Prostate gland (tissue), 2 donors: Measurements from ENCODE around the gene PAX2. TPM values are rescaled to one million over a fixed set of nuclear protein-coding genes. Genes with fewer than 3 reads are reported as not detected.

ENCODE experiments used
- DNase-seq: peaks from one replicate; pipeline ENCODE4 v3.0.0-alpha.2; 2019; ENCODE audit warnings: low spot score
- H3K27ac ChIP-seq, 2 donors: fragments of 200-600 bp; sonication (generic); 2 replicates each; pipeline ENCODE4 v1.5.1; 2017 to 2019
- H3K27me3 ChIP-seq: fragments of 200-600 bp; sonication (generic); replicated peaks from 2 replicates; pipeline ENCODE4 v1.5.1; 2019; ENCODE audit not compliant: insufficient read depth
- H3K36me3 ChIP-seq, 2 donors: fragments of 200-600 bp; sonication (generic); 1 replicate in 1 of 2; 2 replicates in 1 of 2; pipeline versions ENCODE4 v1.5.1 to v1.8.1; 2017 to 2019
- H3K4me1 ChIP-seq: fragments of 200-600 bp; sonication (generic); replicated peaks from 2 replicates; pipeline ENCODE4 v1.5.1; 2019
- H3K4me3 ChIP-seq, 2 donors: fragments of 200-600 bp; sonication (generic); 2 replicates each; pipeline ENCODE4 v1.5.1; 2017 to 2019
- H3K9me3 ChIP-seq: fragments of 200-600 bp; sonication (generic); 2 replicates; pipeline ENCODE4 v1.5.1; 2017
- POLR2A ChIP-seq: fragments of 450-650 bp; IDR thresholded peaks from one replicate; pipeline ENCODE4 v1.6.1; 2016; ENCODE audit warnings: antibody characterized with exemption, mild to moderate bottlenecking
- POLR2AphosphoS5 ChIP-seq: sonication (generic); formaldehyde crosslinking; IDR thresholded peaks from one replicate; pipeline ENCODE4 v1.6.1; 2017; ENCODE audit warnings: antibody characterized with exemption
- WGBS: methylation state at CpG from one replicate; pipeline ENCODE4 v1.1.5; 2018; 5-methylcytosine and 5-hydroxymethylcytosine counted together
- intact Hi-C: fragments of 100-400 bp; cut with DNase I; formaldehyde crosslinking; loops from one replicate; pipeline ENCODE4 v1.14.2; 2022
- total RNA-seq, 2 donors: library from RNA; depleted of rRNA; stranded (reverse); fragments of >200 nt; gene quantifications; one replicate each; pipeline ENCODE4 v1.1.0, GENCODE V29; 2016
- TF ChIP-seq, protein P1 (sequence below), 4 experiments: fragments of 200-600 bp in 2 of 4; fragments of 450-650 bp in 2 of 4; sonication (generic) in 2 of 4; IDR thresholded peaks; 1 replicate in 3 of 4; 2 replicates in 1 of 4; pipeline ENCODE4 v1.5.1; 2016 to 2019; ENCODE audit warnings: antibody characterized with exemption in 4 of 4, mild to moderate bottlenecking in 2 of 4, moderate library complexity in 2 of 4

The PAX2 gene
- total RNA-seq, 2 donors from 2014 or later: 0.91 TPM; not detected in 1

DNA sequence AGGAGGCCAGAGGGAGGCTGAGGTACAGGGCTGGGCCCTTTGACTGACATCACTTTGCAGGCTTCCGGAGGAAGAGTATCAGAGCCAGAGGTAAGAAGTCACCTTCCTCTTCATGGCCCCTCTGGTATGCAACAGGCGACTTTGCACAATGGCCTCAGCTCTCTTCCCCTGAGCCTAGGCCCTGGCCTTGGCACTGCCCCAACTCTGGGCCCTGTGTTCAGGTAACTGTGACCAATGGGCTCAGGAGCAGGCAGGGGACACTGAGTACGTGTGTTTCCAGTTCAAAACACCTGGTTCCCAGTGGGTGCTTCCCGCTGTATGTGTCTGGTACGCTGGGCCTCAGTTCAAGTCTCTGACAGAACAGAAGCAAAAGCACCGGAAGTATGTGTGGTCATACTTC, 12.1 kb upstream of the PAX2 start:
- 77% methylated on average over 6 of the region's 6 CpGs for WGBS
- H3K27me3 ChIP-seq: peaks cover 53% of the 10 kb centered on the region

DNA sequence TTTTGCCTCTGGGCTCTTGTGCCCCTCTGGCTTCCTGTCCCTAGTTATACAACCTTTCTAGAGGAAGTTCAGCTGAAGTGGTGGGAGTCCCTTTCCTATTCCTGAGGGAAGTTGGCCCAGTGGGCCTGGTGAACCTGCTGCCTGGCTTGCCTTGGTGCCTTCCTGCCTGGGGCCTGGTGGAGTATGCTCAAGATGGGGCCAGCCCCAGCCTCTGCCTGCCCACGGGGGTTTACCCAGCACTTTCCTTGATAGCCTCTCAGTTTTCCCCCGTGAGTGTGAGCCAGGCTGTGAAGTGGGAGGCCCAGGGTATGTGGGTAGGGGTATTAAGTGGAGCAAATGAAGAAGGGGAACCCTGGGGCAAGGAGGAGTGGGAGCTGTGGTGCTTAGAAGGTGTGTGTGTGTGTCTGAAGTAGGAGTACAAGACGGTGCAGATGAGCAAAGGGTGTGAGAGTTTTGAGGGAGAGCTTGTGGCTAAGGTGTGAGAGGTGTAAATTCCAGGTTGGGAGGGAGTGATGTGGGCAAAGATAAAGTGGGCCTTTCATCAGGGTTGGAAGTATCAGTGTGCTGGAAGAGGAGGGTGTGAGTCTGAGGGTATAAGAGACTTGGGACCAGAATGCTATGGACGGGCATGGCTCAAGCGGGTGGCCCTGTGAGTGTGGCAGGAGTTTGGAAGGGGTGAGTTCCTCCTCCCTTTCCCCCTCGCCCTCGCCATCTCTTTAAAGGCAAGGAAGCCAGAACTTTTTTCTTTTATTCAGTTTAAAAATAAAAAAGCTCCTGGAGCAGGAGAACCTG, 10.9 kb upstream of the PAX2 start:
- H3K4me1 ChIP-seq: peaks cover 17% of the 10 kb centered on the region
- intact Hi-C loops: no loop called here
- H3K4me3 ChIP-seq: no peak overlapping the region
- H3K27ac ChIP-seq: no peak overlapping the region
- TF ChIP-seq, protein P1, sequence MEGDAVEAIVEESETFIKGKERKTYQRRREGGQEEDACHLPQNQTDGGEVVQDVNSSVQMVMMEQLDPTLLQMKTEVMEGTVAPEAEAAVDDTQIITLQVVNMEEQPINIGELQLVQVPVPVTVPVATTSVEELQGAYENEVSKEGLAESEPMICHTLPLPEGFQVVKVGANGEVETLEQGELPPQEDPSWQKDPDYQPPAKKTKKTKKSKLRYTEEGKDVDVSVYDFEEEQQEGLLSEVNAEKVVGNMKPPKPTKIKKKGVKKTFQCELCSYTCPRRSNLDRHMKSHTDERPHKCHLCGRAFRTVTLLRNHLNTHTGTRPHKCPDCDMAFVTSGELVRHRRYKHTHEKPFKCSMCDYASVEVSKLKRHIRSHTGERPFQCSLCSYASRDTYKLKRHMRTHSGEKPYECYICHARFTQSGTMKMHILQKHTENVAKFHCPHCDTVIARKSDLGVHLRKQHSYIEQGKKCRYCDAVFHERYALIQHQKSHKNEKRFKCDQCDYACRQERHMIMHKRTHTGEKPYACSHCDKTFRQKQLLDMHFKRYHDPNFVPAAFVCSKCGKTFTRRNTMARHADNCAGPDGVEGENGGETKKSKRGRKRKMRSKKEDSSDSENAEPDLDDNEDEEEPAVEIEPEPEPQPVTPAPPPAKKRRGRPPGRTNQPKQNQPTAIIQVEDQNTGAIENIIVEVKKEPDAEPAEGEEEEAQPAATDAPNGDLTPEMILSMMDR (IDR thresholded peaks at IDR 0.05): no peak
- TF ChIP-seq POLR2A (no peak), POLR2AphosphoS5 (no peak)
- 78% methylated on average over 7 of the region's 7 CpGs for WGBS
- no peaks in the 10 kb centered on the region for H3K9me3 ChIP-seq
- H3K36me3 ChIP-seq: no peaks in the 10 kb centered on the region
- no peak for DNase-seq
- peaks cover 62% of the 10 kb centered on the region for H3K27me3 ChIP-seq

More for the DNA sequence above, 12.1 kb upstream of the PAX2 start:
- TF ChIP-seq POLR2AphosphoS5 (no peak), POLR2A (no peak)
- TF ChIP-seq, protein P1 (IDR thresholded peaks at IDR 0.05): no peak
- H3K36me3 ChIP-seq: no peaks in the 10 kb centered on the region
- no peak overlapping the region for H3K4me3 ChIP-seq
- no peak overlapping the region for H3K27ac ChIP-seq
- intact Hi-C loops: no loop called here
- peaks cover 13% of the 10 kb centered on the region for H3K4me1 ChIP-seq
- no peak for DNase-seq
- H3K9me3 ChIP-seq: no peaks in the 10 kb centered on the region

DNA sequence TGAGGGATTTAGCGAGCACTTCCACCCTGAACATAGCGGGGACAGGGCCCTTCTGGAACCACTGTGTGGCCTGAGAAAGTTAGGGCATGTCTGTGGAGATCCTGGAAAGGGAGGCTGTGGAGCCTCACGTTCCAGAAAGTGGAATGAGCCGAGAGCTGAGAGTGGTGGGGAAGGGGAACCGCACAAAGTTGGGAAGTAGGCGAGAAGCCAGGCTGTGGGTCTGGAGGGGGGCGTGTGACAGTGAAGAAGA, 10.4 kb upstream of the PAX2 start:
- peaks cover 15% of the 10 kb centered on the region for H3K4me1 ChIP-seq
- no peak for TF ChIP-seq POLR2A
- TF ChIP-seq POLR2AphosphoS5: no peak
- TF ChIP-seq, protein P1 (IDR thresholded peaks at IDR 0.05): no peak
- 41% methylated on average over 7 of the region's 7 CpGs for WGBS
- no peaks in the 10 kb centered on the region for H3K36me3 ChIP-seq
- no peak for DNase-seq
- no peak overlapping the region for H3K4me3 ChIP-seq
- no peak overlapping the region for H3K27ac ChIP-seq
- intact Hi-C loops: no loop called here
- peaks cover 62% of the 10 kb centered on the region for H3K27me3 ChIP-seq
- no peaks in the 10 kb centered on the region for H3K9me3 ChIP-seq

DNA sequence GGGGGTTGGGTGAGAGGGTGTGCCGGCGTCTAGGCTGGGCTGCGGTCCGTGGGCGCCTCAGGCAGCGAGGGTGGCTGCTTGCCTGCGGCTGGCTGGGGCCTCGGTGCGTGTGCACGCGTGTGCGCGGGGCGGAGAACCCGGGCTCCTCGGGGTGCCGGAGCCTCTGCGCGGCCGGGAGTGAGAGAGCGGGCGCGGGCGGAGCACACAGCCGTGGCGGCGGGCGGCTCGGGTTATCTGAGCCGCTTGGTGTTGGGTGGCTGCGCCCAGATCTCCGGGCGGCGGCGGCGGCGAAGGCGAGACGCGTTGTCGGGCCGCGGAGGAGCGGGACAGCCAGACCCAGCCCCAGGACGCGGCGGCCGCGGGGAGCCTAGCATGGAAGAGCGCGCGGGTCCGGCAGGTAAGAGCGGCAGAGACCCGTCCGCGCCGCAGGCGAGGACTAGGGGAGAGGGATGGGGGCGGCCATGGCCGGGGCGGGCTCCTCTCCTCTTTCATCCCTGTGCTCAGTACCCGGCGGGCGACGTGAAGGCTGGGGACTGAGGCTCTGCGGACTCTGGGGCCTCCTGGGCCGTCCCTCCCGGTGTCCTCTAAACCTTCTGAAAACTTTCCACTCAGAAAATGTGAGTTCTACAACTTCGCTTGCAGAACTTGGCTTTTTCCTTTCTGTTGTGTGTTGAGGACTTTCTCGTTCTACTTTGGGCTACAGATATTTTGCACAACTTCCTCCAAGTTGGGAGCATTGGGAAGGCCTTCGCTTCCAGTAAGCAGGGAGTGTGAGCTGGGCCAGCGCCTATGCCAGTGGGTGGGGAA, 9.8 kb upstream of the PAX2 start:
- TF ChIP-seq, protein P1 (IDR thresholded peaks at IDR 0.05): no peak
- TF ChIP-seq POLR2A (no peak), POLR2AphosphoS5 (no peak)
- H3K9me3 ChIP-seq: no peaks in the 10 kb centered on the region
- intact Hi-C loops: no loop called here
- H3K36me3 ChIP-seq: no peaks in the 10 kb centered on the region
- 8% methylated on average over 54 of the region's 73 CpGs for WGBS
- H3K27ac ChIP-seq: no peak overlapping the region
- DNase-seq: no peak
- no peak overlapping the region for H3K4me3 ChIP-seq
- H3K4me1 ChIP-seq: peaks cover 10% of the 10 kb centered on the region
- peaks cover 64% of the 10 kb centered on the region for H3K27me3 ChIP-seq
